WERI-Rb-1 (cell line): ENCODE data around the gene HIVEP1.

ENCODE experiments used
- DNase-seq: peaks from one replicate; pipeline ENCODE4 v3.0.0-alpha.2; 2020
- H3K27ac ChIP-seq: fragments of 250-450 bp; sonication (Bioruptor Pico); 2 replicates; pipeline ENCODE4 v1.5.1; 2020; ENCODE audit warnings: mild to moderate bottlenecking, moderate library complexity
- H3K27me3 ChIP-seq: fragments of 250-450 bp; sonication (Bioruptor Pico); 2 replicates; pipeline ENCODE4 v1.5.1; 2021; ENCODE audit warnings: mild to moderate bottlenecking, low read depth, moderate library complexity; ENCODE audit not compliant: insufficient read depth, severe bottlenecking
- H3K36me3 ChIP-seq: fragments of 250-450 bp; sonication (Bioruptor Pico); 2 replicates; pipeline ENCODE4 v1.5.1; 2020; ENCODE audit warnings: mild to moderate bottlenecking, moderate library complexity
- H3K4me3 ChIP-seq: 2 replicates; pipeline ENCODE4 v1.5.1; 2011; ENCODE audit warnings: low read depth, mild to moderate bottlenecking, control low read depth, low read length
- H3K9me3 ChIP-seq: fragments of 250-450 bp; sonication (Bioruptor Pico); 2 replicates; pipeline ENCODE4 v1.5.1; 2021; ENCODE audit warnings: mild to moderate bottlenecking, moderate library complexity; ENCODE audit not compliant: severe bottlenecking
- CTCF ChIP-seq: IDR thresholded peaks from 2 replicates; pipeline ENCODE4 v1.5.1; 2011; ENCODE audit warnings: low read depth, mild to moderate bottlenecking, control low read depth, inconsistent platforms, low read length

HIVEP1 gene

GRCh38 chr6:12097791-12098190, 85.7 kb downstream of the HIVEP1 start:
- TF ChIP-seq CTCF = no peak

GRCh38 chr6:12099623-12100338, 87.7 kb downstream of the HIVEP1 start:
- Histone ChIP-seq H3K9me3 (no peaks in the 10 kb centered on the region), H3K27ac (no peak overlapping the region), H3K36me3 (no peaks in the 10 kb centered on the region), H3K27me3 (no peaks in the 10 kb centered on the region), H3K4me3 (no peak overlapping the region)
- no peak for DNase-seq
- no peak for TF ChIP-seq CTCF

More at GRCh38 chr6:12097791-12098190, 85.7 kb downstream of the HIVEP1 start:
- H3K36me3 ChIP-seq = no peaks in the 10 kb centered on the region
- H3K27ac ChIP-seq = no peak overlapping the region
- H3K9me3 ChIP-seq = no peaks in the 10 kb centered on the region
- H3K27me3 ChIP-seq = no peaks in the 10 kb centered on the region
- DNase-seq = no peak
- no peak overlapping the region for H3K4me3 ChIP-seq

- H3K27me3 ChIP-seq = no peaks in the 10 kb centered on the region
- no peak for DNase-seq
- H3K27ac ChIP-seq = no peak overlapping the region
- TF ChIP-seq CTCF = no peak
- no peak overlapping the region for H3K4me3 ChIP-seq
- no peaks in the 10 kb centered on the region for H3K36me3 ChIP-seq
- no peaks in the 10 kb centered on the region for H3K9me3 ChIP-seq
These were observed 88.9 kb downstream of the HIVEP1 start for GRCh38 chr6:12101048-12101447.

- Histone ChIP-seq H3K27me3 (no peaks in the 10 kb centered on the region), H3K27ac (no peak overlapping the region), H3K36me3 (no peaks in the 10 kb centered on the region), H3K9me3 (no peaks in the 10 kb centered on the region), H3K4me3 (no peak overlapping the region)
- no peak for DNase-seq
- no peak for TF ChIP-seq CTCF
These were observed 89.7 kb downstream of the HIVEP1 start for GRCh38 chr6:12101653-12102312.

- Histone ChIP-seq H3K27ac (no peak overlapping the region), H3K36me3 (no peaks in the 10 kb centered on the region), H3K9me3 (no peaks in the 10 kb centered on the region), H3K27me3 (no peaks in the 10 kb centered on the region), H3K4me3 (no peak overlapping the region)
- no peak for TF ChIP-seq CTCF
- no peak for DNase-seq
These were observed 90.2 kb downstream of the HIVEP1 start for GRCh38 chr6:12102350-12102749.
